Measurements from ENCODE around the gene NCK2. TPM values are rescaled to one million over a fixed set of nuclear protein-coding genes. Genes with fewer than 3 reads are reported as not detected.

NCK2 gene
- total RNA-seq, 2 donors from 2014 or later, result 31.7 to 39.3 TPM

GRCh38 chr2:105732101-105732500 is 12.6 kb upstream of the NCK2 start:
- no peaks in the 10 kb centered on the region for H3K27me3 ChIP-seq
- peaks cover 0 to 10% of the 10 kb centered on the region in 2 donors for H3K9me3 ChIP-seq
- no peak overlapping the region for H3K4me3 ChIP-seq
- peaks cover 0 to 5% of the 10 kb centered on the region in 2 donors for H3K4me1 ChIP-seq
- no peak for TF ChIP-seq CTCF (IDR thresholded peaks at IDR 0.05)
- DNase-seq (ENCODE audit: low spot score), result no peak
- no peak overlapping the region for H3K27ac ChIP-seq
- H3K36me3 ChIP-seq, result no peaks in the 10 kb centered on the region

DNA sequence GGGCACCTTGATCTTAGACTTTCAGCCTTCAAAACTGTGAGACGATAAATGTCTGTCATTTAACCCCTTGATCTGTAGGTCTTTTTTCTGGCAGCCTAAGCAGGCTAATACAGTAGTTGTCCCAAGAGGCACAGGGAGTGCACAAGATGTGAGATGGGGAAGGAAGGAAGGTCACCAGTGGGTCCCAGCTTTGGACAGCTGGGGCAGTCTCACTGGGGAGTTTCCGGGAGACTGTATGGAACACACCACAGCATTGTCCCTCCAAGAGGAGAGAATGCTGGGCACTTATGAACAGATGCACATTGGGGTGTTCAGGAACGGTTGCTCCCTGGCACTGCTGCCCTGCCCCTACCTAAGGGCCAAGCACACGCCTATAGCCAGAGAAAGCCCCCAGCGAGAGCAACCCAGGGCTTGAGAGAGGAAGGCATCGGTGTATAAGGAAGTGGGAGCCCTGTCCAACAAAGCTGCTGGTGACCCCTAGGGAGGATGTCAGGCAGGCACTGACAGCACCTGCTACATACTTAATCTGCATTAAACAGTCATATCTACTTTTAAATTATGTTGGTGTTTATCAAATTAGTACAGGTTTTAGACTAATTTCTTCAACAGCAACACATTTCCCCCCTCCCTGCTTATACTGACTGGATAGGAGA is 11.6 kb upstream of the NCK2 start:
- Histone ChIP-seq H3K9me3 (peaks cover 0 to 4% of the 10 kb centered on the region in 2 donors), H3K4me1 (peaks cover 0 to 5% of the 10 kb centered on the region in 2 donors), H3K4me3 (no peak overlapping the region), H3K27me3 (no peaks in the 10 kb centered on the region), H3K27ac (no peak overlapping the region), H3K36me3 (no peaks in the 10 kb centered on the region)
- TF ChIP-seq CTCF (IDR thresholded peaks at IDR 0.05), result no peak
- DNase-seq (ENCODE audit: low spot score), result no peak

DNA sequence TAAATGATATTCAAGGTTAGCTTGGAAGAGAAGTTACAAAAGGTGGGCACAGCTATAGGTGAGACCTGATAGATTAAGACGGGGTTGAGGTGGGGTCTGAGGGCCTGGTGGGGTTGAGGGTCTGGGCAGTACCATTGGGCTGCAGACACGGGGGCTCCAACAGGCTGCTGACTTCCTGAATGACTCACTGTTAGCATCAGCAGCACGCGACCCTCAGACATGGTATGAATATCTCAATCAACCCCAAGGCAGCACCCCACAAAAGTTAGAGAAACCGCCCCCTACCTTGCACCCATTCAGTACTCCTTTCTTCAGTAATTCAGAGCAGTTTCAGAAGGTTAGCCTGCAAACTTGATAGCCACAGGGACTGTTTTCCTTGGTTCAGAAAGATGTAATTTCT is 10.8 kb upstream of the NCK2 start:
- Histone ChIP-seq H3K27me3 (no peaks in the 10 kb centered on the region), H3K27ac (no peak overlapping the region), H3K9me3 (peaks cover 0 to 4% of the 10 kb centered on the region in 2 donors), H3K36me3 (no peaks in the 10 kb centered on the region), H3K4me1 (peaks cover 0 to 5% of the 10 kb centered on the region in 2 donors), H3K4me3 (no peak overlapping the region)
- DNase-seq (ENCODE audit: low spot score), result no peak
- no peak for TF ChIP-seq CTCF (IDR thresholded peaks at IDR 0.05)

GRCh38 chr2:105734762-105735538 is 9.8 kb upstream of the NCK2 start:
- H3K36me3 ChIP-seq, result no peaks in the 10 kb centered on the region
- no peak overlapping the region for H3K4me3 ChIP-seq
- peaks cover 0 to 5% of the 10 kb centered on the region in 2 donors for H3K4me1 ChIP-seq
- H3K27me3 ChIP-seq, result no peaks in the 10 kb centered on the region
- no peak for DNase-seq (ENCODE audit: low spot score)
- TF ChIP-seq CTCF (IDR thresholded peaks at IDR 0.05), result no peak
- peaks cover 0 to 4% of the 10 kb centered on the region in 2 donors for H3K9me3 ChIP-seq
- H3K27ac ChIP-seq, result no peak overlapping the region

- Histone ChIP-seq H3K4me3 (no peak overlapping the region), H3K9me3 (no peaks in the 10 kb centered on the region), H3K36me3 (no peaks in the 10 kb centered on the region), H3K27me3 (no peaks in the 10 kb centered on the region), H3K27ac (no peak overlapping the region), H3K4me1 (peaks cover 0 to 5% of the 10 kb centered on the region in 2 donors)
- DNase-seq (ENCODE audit: low spot score), result no peak
- no peak for TF ChIP-seq CTCF (IDR thresholded peaks at IDR 0.05)
Measured at GRCh38 chr2:105736145-105736544, 8.6 kb upstream of the NCK2 start.
